HUES6 (cell line): ENCODE data around the gene SMG5.

Experiments
- H3K27ac ChIP-seq: 2 replicates; pipeline ENCODE4 v1.7.0; 2013; ENCODE audit warnings: low read depth, mild to moderate bottlenecking, low read length, inconsistent platforms
- H3K27me3 ChIP-seq: 2 replicates; pipeline ENCODE4 v1.6.1; 2013; ENCODE audit warnings: low read length; ENCODE audit not compliant: control insufficient read depth, insufficient read depth
- H3K36me3 ChIP-seq: 2 replicates; pipeline ENCODE4 v1.6.1; 2013; ENCODE audit warnings: low read length; ENCODE audit not compliant: control insufficient read depth, insufficient read depth
- H3K4me1 ChIP-seq: 2 replicates; pipeline ENCODE4 v1.6.1; 2013; ENCODE audit warnings: low read length; ENCODE audit not compliant: control insufficient read depth, insufficient read depth
- H3K4me3 ChIP-seq: 2 replicates; pipeline ENCODE4 v1.5.1; 2013; ENCODE audit warnings: low read depth, low read length
- H3K9ac ChIP-seq: one replicate; pipeline ENCODE4 v1.6.1; 2013; ENCODE audit warnings: mild to moderate bottlenecking, low read length
- H3K9me3 ChIP-seq: 2 replicates; pipeline ENCODE4 v1.6.1; 2013; ENCODE audit warnings: low read depth, low read length; ENCODE audit not compliant: control insufficient read depth, insufficient read depth

Gene SMG5

GRCh38 chr1:156257711-156258110 lies 24.9 kb downstream of the SMG5 start:
- Histone ChIP-seq H3K27me3 (no peaks in the 10 kb centered on the region), H3K4me3 (no peak overlapping the region), H3K36me3 (peaks cover 85% of the 10 kb centered on the region), H3K9ac (no peak overlapping the region), H3K4me1 (no peaks in the 10 kb centered on the region), H3K9me3 (no peaks in the 10 kb centered on the region), H3K27ac (no peak overlapping the region)

DNA sequence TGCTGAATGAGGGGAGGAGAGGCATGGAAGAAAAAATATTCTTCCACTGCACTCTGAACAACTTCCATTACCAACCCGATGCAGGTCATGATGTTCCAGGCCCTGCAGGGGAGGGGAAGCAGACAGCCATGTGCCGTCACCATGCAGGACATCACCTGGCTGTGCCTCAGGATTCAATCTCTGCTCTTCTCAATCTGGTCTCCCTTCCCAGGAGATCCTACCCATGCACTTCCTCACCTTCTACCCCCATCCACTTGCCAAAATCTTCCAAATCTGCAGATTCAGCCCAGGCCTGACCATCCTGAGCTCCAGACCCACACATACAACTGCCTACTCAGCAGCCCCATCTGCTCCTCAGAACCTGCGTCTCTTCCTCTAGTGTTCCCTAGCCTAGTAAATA lies 29.0 kb downstream of the SMG5 start:
- no peak overlapping the region for H3K4me3 ChIP-seq
- H3K9me3 ChIP-seq: no peaks in the 10 kb centered on the region
- H3K4me1 ChIP-seq: no peaks in the 10 kb centered on the region
- peaks cover 87% of the 10 kb centered on the region for H3K36me3 ChIP-seq
- no peak overlapping the region for H3K9ac ChIP-seq
- no peaks in the 10 kb centered on the region for H3K27me3 ChIP-seq
- H3K27ac ChIP-seq: no peak overlapping the region

GRCh38 chr1:156251527-156251926 lies 31.1 kb downstream of the SMG5 start:
- Histone ChIP-seq H3K4me3 (no peak overlapping the region), H3K27ac (no peak overlapping the region), H3K9ac (no peak overlapping the region), H3K36me3 (peaks cover 66% of the 10 kb centered on the region), H3K27me3 (no peaks in the 10 kb centered on the region), H3K9me3 (no peaks in the 10 kb centered on the region), H3K4me1 (peaks cover 17% of the 10 kb centered on the region)

DNA sequence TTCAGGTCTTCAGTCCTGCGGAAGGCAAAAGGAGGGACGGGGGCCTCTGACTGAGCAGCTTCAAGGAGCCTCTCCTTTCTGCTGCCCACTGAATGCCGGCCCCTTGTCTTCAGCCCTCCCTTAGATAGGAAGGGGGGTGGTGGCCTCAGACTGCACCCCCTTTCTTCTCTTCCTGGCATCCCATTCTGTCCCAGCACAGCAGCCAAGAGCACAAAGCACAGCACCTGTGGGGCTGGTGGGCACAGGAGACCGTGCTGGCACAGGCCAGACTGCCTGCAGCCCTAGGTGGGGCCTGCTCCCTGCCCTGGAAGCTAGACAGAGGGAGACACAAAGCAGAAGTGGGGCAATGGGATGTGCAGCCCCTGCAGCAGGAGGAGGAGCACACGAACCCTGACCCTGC lies 33.0 kb downstream of the SMG5 start:
- Histone ChIP-seq H3K9ac (no peak overlapping the region), H3K36me3 (peaks cover 56% of the 10 kb centered on the region)

GRCh38 chr1:156248323-156248683 lies 34.3 kb downstream of the SMG5 start:
- H3K36me3 ChIP-seq: peaks cover 49% of the 10 kb centered on the region
- no peak overlapping the region for H3K9ac ChIP-seq
- H3K27me3 ChIP-seq: no peaks in the 10 kb centered on the region
- no peak overlapping the region for H3K27ac ChIP-seq
- peaks cover 19% of the 10 kb centered on the region for H3K4me1 ChIP-seq
- H3K9me3 ChIP-seq: no peaks in the 10 kb centered on the region
- H3K4me3 ChIP-seq: no peak overlapping the region

More for the DNA sequence above, 33.0 kb downstream of the SMG5 start:
- Histone ChIP-seq H3K4me1 (peaks cover 19% of the 10 kb centered on the region), H3K4me3 (no peak overlapping the region), H3K9me3 (no peaks in the 10 kb centered on the region), H3K27ac (no peak overlapping the region), H3K27me3 (no peaks in the 10 kb centered on the region)

DNA sequence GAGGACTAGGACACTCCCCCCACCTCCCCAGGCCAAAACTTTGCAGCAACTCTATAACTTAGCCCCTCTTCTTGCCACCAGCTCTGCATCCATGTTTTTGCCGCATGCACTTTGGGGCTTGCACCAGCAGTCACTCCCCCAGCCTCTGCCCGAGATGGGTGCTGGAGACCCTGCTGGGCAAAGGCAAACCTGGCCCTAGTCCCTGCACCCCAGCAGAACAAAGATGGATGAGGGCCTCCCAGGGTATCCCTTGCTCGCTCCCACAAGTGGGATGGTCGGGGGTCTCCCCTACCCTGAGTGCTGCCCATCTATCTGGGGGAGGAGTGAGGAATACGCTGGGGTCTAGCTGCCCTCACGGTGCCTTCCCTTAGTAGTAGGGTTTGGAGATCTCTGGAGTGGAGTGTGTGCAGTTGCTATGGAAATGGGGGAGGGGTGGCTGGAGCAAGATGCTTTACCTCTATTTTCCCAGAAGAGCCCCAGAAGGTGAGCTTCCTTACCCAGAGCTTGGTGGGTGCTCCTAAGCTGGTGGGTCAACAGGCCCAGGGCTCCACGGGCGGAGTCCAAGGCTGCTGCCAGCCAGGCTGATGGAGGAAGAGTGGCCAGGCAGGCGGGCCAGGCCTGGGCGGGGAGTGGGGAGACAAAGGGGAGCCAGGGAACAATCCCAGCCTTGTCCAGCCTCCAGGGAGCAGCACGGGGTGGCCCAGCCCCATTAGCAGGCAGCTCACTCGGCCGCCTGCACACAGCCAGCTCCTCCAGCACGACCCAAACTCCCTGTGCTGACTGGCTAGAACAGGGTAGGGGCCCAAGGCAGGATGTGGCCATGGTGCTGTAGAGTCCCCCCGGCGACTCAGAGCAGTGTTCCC lies 34.9 kb downstream of the SMG5 start, which contains the start of gene PAQR6:
Gene PAQR6 (minus strand): TSS at position 597 of the 863 bp plus-strand sequence. CDS start 1,325 bp downstream, outside the sequence.
- H3K27me3 ChIP-seq: no peaks in the 10 kb centered on the region
- peaks cover 19% of the 10 kb centered on the region for H3K4me1 ChIP-seq
- H3K4me3 ChIP-seq: no peak within 1 kb of the TSS
- no peak within 1 kb of the TSS for H3K27ac ChIP-seq
- H3K9me3 ChIP-seq: no peaks in the 10 kb centered on the region
- H3K9ac ChIP-seq: no peak within 1 kb of the TSS
- H3K36me3 ChIP-seq: peaks cover 44% of the 10 kb centered on the region

DNA sequence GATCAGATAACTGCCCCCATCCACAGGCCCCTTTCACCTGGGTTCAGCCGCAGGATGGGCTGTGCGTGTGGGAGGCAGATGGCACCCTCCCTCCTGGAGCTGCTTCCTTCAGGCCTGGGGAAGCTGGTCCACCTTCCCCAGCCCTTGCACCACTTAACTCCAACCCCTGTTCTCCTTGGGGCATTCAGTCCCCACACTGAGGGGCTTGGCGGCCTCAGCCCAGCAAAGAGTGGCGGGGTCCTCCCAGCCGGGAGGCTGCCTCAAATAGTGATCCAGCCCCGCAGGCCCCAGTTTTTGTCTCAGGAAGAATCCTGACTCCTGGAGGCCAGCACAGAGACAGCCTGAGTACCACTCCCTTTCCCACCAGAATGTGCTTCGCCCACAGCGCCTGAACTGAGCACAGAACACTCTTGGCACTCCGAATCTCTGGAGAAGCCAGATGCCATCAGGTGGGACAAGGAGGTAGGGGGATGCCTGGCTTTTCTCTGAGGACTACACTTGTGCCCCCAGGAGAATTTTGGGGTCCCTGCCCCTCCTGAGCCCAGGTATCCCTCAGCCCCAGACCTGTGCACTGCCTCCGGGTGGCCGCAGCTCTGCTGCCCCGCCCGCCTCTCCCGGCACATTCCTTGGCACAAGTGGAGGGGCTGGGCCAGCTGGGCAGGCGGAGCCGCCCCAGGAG lies 35.7 kb downstream of the SMG5 start:
- Histone ChIP-seq H3K4me1 (peaks cover 19% of the 10 kb centered on the region), H3K9ac (no peak overlapping the region), H3K9me3 (no peaks in the 10 kb centered on the region), H3K4me3 (no peak overlapping the region), H3K36me3 (peaks cover 39% of the 10 kb centered on the region), H3K27me3 (no peaks in the 10 kb centered on the region), H3K27ac (no peak overlapping the region)

DNA sequence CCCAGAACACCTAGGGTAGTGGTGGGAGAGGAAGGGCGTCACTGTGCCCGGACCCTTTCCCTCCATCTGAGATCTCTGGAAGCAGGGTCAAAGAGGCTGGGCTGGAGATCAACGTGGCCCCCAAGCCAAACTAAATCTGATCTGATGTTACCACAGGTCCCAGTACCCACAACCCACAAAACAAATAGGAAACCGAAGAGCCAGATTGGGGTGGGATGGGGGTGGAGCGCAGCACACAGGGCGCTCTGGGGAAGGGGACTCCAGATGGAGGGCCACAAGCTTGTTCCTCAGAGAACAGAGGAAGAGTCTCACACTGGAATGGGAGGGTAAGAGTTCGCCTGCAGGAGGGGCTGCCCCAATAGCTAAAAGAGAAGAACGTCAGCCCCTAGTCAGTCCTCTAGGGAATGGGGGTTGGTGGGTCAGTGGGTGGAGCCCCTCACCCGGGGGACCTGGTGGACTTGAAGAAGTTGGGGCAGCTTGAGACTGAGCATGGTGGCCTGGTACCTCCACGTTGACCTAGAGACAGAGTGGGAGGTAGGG lies 36.3 kb downstream of the SMG5 start:
- Histone ChIP-seq H3K9me3 (no peaks in the 10 kb centered on the region), H3K27me3 (no peaks in the 10 kb centered on the region), H3K4me3 (no peak overlapping the region), H3K9ac (no peak overlapping the region), H3K27ac (no peak overlapping the region), H3K36me3 (peaks cover 33% of the 10 kb centered on the region), H3K4me1 (peaks cover 19% of the 10 kb centered on the region)

GRCh38 chr1:156245451-156246232 lies 37.0 kb downstream of the SMG5 start:
- Histone ChIP-seq H3K36me3 (peaks cover 30% of the 10 kb centered on the region), H3K9me3 (no peaks in the 10 kb centered on the region), H3K4me1 (peaks cover 21% of the 10 kb centered on the region), H3K4me3 (peak overlapping the region; percentile 30; the same call in 1 of the 2 replicates), H3K9ac (no peak overlapping the region), H3K27ac (no peak overlapping the region), H3K27me3 (no peaks in the 10 kb centered on the region)

GRCh38 chr1:156244712-156245111 lies 37.9 kb downstream of the SMG5 start:
- Histone ChIP-seq H3K27ac (no peak overlapping the region), H3K9ac (no peak overlapping the region), H3K9me3 (no peaks in the 10 kb centered on the region), H3K4me3 (no peak overlapping the region), H3K4me1 (peaks cover 21% of the 10 kb centered on the region), H3K27me3 (no peaks in the 10 kb centered on the region), H3K36me3 (peaks cover 25% of the 10 kb centered on the region)
